Suprapubic skin (tissue), 4 donors: ENCODE measurements around the gene PHOX2B.

Experiments
- CTCF ChIP-seq, 2 donors: fragments of 200-600 bp in 1 of 2; fragments of 450-650 bp in 1 of 2; sonication (generic) in 1 of 2; IDR thresholded peaks; one replicate each; pipeline ENCODE4 v1.5.1; 2016 to 2019; ENCODE audit warnings: antibody characterized with exemption in 2 of 2, mild to moderate bottlenecking in 1 of 2, moderate library complexity in 1 of 2
- EP300 ChIP-seq: sonication (generic); formaldehyde crosslinking; IDR thresholded peaks from one replicate; pipeline ENCODE4 v1.6.1; 2017; ENCODE audit warnings: antibody characterized with exemption
- POLR2A ChIP-seq, 2 donors: fragments of 450-650 bp; IDR thresholded peaks; one replicate each; pipeline ENCODE4 v1.6.1; 2017; ENCODE audit warnings: antibody characterized with exemption in 2 of 2, mild to moderate bottlenecking in 2 of 2, moderate library complexity in 2 of 2
- POLR2AphosphoS5 ChIP-seq, 3 donors: sonication (generic); formaldehyde crosslinking; IDR thresholded peaks; one replicate each; pipeline ENCODE4 v1.6.1; 2017; ENCODE audit warnings: antibody characterized with exemption in 3 of 3

DNA sequence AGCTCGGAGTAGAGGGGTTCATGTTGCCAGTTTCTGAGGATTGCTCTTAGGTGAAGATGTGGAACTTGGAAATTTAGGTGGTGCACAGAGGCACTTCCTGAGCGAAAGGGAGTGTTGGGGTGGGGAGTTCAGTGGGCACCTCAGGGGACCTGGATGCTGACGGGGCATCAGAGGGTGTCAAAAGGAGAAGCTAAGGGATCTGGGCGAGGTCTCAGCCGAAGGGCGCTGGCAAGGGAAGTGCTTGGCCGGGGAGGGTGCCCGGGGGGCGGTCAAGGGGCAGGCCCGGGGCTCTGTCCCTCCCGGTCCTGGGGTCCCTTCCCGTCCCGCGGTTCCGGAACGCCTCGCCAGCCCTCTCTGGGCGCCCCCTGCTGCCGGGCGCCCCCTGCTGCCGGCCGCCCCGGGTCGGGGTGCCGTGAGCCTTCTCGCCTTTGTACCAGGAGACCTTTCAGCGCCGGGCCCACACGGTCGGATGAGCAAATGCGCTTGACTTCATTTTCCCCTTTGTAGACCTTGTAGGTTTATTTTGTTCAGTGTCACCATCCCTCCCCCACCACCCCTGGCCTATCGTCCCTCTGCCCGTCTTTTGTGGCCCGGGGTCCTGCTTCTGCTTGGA is 3.0 kb upstream of the PHOX2B start:
- no peak for TF ChIP-seq CTCF (IDR thresholded peaks at IDR 0.05)
- no peak for TF ChIP-seq POLR2A (IDR thresholded peaks at IDR 0.05)
- no peak for TF ChIP-seq POLR2AphosphoS5 (IDR thresholded peaks at IDR 0.05)
- TF ChIP-seq EP300, result no peak
